Heart right ventricle (tissue), 16 donors: ENCODE measurements around the gene ARF1. TPM values are rescaled to one million over a fixed set of nuclear protein-coding genes. Genes with fewer than 3 reads are reported as not detected.

ENCODE experiments used
- ATAC-seq, 8 donors: fragments of 200-7000 bp; cut with Tn5 transposase; one replicate each; pipeline ENCODE4 v1.9.1; 2020; ENCODE audit warnings: mild to moderate bottlenecking in 8 of 8, moderate library complexity in 8 of 8, moderate number of reproducible peaks in 1 of 8
- DNase-seq, 2 donors: peaks; one replicate each; pipeline ENCODE4 v3.0.0-alpha.2; 2020
- H3K27ac ChIP-seq, 10 donors: fragments of 200-600 bp; sonication (generic) in 2 of 10; one replicate each; pipeline versions ENCODE4 v1.5.0 to v1.8.0; 2020 to 2022; ENCODE audit warnings: mild to moderate bottlenecking in 3 of 10
- H3K27me3 ChIP-seq, 7 donors: fragments of 200-600 bp; one replicate each; pipeline ENCODE4 v1.8.0; 2021 to 2022; ENCODE audit warnings: mild to moderate bottlenecking in 2 of 7
- H3K36me3 ChIP-seq, 9 donors: fragments of 200-600 bp; sonication (generic) in 1 of 9; one replicate each; pipeline versions ENCODE4 v1.5.0 to v1.8.0; 2020 to 2022; ENCODE audit warnings: mild to moderate bottlenecking in 2 of 9
- H3K4me1 ChIP-seq, 9 donors: fragments of 200-600 bp; sonication (generic) in 1 of 9; one replicate each; pipeline versions ENCODE4 v1.5.0 to v1.8.0; 2020 to 2022; ENCODE audit warnings: mild to moderate bottlenecking in 4 of 9
- H3K4me3 ChIP-seq, 10 donors: fragments of 200-600 bp; sonication (generic) in 2 of 10; one replicate each; pipeline versions ENCODE4 v1.5.0 to v1.8.0; 2020 to 2022; ENCODE audit warnings: mild to moderate bottlenecking in 7 of 10, moderate library complexity in 2 of 10
- H3K9me3 ChIP-seq, 11 donors: fragments of 200-600 bp in 10 of 11; sonication (generic) in 2 of 11; one replicate each; pipeline versions ENCODE4 v1.5.0 to v1.8.0; 2013 to 2022; ENCODE audit warnings: mild to moderate bottlenecking in 2 of 11, control low read depth in 1 of 11, moderate library complexity in 1 of 11
- WGBS, 2 donors: extraction: QIAGEN DNeasy Blood & Tissue Kit; methylation state at CpG; one replicate each; pipeline ENCODE4 v1.1.7; 2013; ENCODE audit warnings: inconsistent platforms in 1 of 2; 5-methylcytosine and 5-hydroxymethylcytosine counted together
- intact Hi-C, 10 donors: fragments of 100-400 bp; cut with DNase I; formaldehyde crosslinking; loops; one replicate each; pipeline versions ENCODE4 v1.11.1 to v1.14.2; 2022
- polyA plus RNA-seq, 2 donors: library from polyadenylated mRNA; stranded (reverse); fragments of 200-250 nt; gene quantifications; one replicate each; pipeline ENCODE4 v1.2.3, GENCODE V29; 2013
- total RNA-seq, 10 donors: library from RNA; stranded (reverse); fragmentation: NEBNext Ultra II Directional in 3 of 10; extraction: Animal tissue kit (Norgen Biotek cat#: 25700) in 3 of 10; gene quantifications; one replicate each; pipeline versions ENCODE4 v1.2.1 to v1.2.4, GENCODE V29; 2021 to 2023
- TF ChIP-seq, protein P1 (sequence below), 9 donors: fragments of 200-600 bp; sonication (generic) in 2 of 9; IDR thresholded peaks; one replicate each; pipeline versions ENCODE4 v1.5.0 to v1.8.0; 2021 to 2022; ENCODE audit warnings: antibody characterized with exemption in 9 of 9, mild to moderate bottlenecking in 5 of 9, moderate library complexity in 1 of 9
- donor health status: Arrhythmogenic right ventricular cardiomyopathy.
- donor health status: ischemic (EF 13 %, LVEDD 7.1; RV severe dilation, severe dysfunction).
- donor health status: healthy with polysubstance abuse.
- donor health status: DM: no; HTN: yes; CAD: no.
- donor health status: DM: no; HTN: no; CAD: no.
- donor health status: ischemic (EF 25% LVEDD 6.9; RV normal size, moderate dysfunction).
- donor health status: ischemic (EF 25% LVEDD 5.7; RV mildly dilated, moderate dysfunction).
- donor health status: healthy.
- donor health status: DM: yes; HTN: yes; CAD: no.
- donor health status: Ischemic cardiomyopathy.
- donor health status: ischemic (EF 35%, LVEDD 5.7; RV mildly dilated, moderate dysfunction).
- donor health status: nonischemic (EF 11% LVEDD 7.7; RV severe dilation, severe dysfunction).
- donor health status: DM: yes; HTN: yes; CAD: no.
- donor health status: PGD.
- donor health status: ischemic (EF 29% LVEDD 5.4; RV normal size, mild dysfunction).
- donor health status: nonischemic (EF 23%, LVEDD 6.1; RV moderate dilation, normal function).

Gene ARF1
- total and polyA plus RNA-seq, 12 donors, result 204 to 498 (median 338) TPM

DNA sequence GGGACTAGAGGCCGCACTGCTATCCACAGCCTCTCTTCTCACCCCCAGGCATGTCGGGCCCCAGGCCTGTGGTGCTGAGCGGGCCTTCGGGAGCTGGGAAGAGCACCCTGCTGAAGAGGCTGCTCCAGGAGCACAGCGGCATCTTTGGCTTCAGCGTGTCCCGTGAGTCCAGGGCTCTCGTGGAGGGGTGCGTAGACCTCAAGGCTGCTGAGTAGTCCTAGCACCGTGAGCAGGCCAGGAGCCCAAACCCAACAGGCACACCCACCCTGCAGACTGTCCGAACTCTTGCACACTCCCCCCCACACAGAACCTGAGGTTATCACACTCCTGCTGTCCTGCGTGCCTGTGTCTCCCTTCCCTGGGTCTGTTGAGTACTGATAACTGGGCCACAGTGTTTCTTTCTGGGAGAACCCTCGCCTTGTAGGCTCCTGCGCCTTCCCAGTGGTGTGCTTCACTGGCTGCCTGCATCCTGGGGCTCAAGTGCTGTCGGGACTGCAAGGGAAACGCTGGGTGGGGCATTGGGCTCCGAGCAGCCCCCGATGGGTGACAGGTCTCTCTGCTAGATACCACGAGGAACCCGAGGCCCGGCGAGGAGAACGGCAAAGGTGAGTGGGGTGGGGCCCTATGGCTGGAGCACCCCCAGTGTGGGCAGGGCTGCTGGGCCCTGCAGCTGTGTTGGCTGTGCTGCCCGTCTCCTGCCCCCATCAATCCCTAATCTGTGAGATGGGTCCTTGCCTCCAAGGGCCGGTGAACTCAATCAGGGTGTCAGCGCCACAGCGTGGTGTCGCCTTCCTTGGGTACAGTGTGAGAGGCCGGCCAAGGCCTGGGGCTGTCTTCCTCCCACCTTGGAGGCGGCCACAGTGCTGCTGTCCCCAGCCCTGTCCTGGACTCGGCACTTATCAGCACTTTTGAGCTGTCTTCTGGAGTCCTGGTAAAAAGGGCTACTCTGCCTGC, 63.2 kb downstream of the ARF1 start:
- no peaks in the 10 kb centered on the region for H3K27me3 ChIP-seq
- intact Hi-C loops, result no loop called here
- H3K4me3 ChIP-seq, result no peak overlapping the region
- no peak overlapping the region for H3K27ac ChIP-seq
- 87 to 88% methylated on average over 31 of the region's 31 CpGs for WGBS, 2 donors
- TF ChIP-seq, protein P1, sequence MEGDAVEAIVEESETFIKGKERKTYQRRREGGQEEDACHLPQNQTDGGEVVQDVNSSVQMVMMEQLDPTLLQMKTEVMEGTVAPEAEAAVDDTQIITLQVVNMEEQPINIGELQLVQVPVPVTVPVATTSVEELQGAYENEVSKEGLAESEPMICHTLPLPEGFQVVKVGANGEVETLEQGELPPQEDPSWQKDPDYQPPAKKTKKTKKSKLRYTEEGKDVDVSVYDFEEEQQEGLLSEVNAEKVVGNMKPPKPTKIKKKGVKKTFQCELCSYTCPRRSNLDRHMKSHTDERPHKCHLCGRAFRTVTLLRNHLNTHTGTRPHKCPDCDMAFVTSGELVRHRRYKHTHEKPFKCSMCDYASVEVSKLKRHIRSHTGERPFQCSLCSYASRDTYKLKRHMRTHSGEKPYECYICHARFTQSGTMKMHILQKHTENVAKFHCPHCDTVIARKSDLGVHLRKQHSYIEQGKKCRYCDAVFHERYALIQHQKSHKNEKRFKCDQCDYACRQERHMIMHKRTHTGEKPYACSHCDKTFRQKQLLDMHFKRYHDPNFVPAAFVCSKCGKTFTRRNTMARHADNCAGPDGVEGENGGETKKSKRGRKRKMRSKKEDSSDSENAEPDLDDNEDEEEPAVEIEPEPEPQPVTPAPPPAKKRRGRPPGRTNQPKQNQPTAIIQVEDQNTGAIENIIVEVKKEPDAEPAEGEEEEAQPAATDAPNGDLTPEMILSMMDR (IDR thresholded peaks at IDR 0.05), result no peak
- no peaks in the 10 kb centered on the region for H3K9me3 ChIP-seq
- ATAC-seq (no peak), DNase-seq (no peak)
- peaks cover 0 to 65% (median 5%) of the 10 kb centered on the region in 9 donors for H3K36me3 ChIP-seq
- H3K4me1 ChIP-seq, result peaks cover 48 to 96% (median 75%) of the 10 kb centered on the region in 9 donors

DNA sequence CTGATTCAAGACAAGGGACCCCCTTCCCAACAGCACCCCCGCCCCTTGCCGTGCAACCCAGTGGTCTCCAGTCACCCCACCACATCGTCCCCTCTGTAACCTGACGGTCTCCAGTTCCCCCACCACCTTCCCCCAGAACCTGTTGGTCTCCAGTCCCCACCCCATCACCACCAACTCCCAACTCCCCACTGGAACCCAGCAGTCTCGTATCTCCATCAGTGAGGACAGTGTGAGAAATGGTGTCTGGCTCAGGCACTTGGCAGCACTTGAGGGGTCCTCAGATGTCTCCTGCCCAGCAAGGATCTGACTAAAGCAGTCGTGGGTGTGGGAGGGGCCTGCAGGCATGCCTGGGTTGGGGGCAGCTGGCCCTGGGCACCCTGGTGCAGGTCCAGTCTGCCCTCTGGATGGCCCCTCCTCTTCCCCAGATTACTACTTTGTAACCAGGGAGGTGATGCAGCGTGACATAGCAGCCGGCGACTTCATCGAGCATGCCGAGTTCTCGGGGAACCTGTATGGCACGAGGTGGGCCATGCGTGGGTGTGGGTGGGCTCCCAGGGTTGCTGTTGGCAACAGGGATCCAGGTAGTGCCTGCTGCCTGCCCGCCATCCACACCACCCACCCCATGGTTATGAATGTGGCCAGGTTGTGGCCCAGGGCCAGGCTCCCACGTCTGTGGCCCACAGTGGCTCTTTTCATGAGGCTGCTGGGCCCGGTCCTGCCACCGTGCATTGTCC, 64.1 kb downstream of the ARF1 start:
- Histone ChIP-seq H3K36me3 (peaks cover 0 to 65% (median 5%) of the 10 kb centered on the region in 9 donors), H3K9me3 (no peaks in the 10 kb centered on the region), H3K4me1 (peaks cover 53 to 96% (median 76%) of the 10 kb centered on the region in 9 donors), H3K27ac (no peak overlapping the region), H3K4me3 (no peak overlapping the region), H3K27me3 (no peaks in the 10 kb centered on the region)
- TF ChIP-seq, protein P1 (IDR thresholded peaks at IDR 0.05), result no peak
- DNase-seq (peak in 1 of 2 donors; percentile 14), ATAC-seq (no peak)
- 89 to 90% methylated on average over 18 of the region's 18 CpGs for WGBS, 2 donors
- intact Hi-C loops, result no loop called here

DNA sequence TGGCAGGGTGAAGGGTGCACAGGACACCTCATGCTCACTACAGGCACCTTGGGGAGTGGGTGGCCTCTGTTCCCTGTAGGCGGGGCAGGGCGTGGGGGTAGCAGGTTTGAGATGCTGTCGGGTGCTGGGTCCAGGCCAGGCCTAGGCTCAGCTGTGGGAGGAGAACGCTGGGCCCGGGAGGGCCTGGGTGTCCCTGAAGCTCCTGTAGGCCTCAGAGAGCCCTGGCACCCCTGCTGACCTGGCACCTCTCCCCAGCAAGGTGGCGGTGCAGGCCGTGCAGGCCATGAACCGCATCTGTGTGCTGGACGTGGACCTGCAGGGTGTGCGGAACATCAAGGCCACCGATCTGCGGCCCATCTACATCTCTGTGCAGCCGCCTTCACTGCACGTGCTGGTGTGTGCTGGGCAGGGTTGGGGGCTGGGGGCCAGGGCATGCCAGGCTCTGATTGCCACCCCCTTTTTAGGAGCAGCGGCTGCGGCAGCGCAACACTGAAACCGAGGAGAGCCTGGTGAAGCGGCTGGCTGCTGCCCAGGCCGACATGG, 64.7 kb downstream of the ARF1 start:
- H3K4me1 ChIP-seq, result peaks cover 47 to 96% (median 75%) of the 10 kb centered on the region in 9 donors
- peaks cover 0 to 61% (median 5%) of the 10 kb centered on the region in 9 donors for H3K36me3 ChIP-seq

More for the DNA sequence above, 64.7 kb downstream of the ARF1 start:
- H3K27me3 ChIP-seq, result no peaks in the 10 kb centered on the region
- TF ChIP-seq, protein P1 (IDR thresholded peaks at IDR 0.05), result no peak
- peak overlapping the region in 3 of 10 donors; percentile 83 to 91 (median 87) for H3K27ac ChIP-seq
- WGBS, 2 donors, result 94 to 96% methylated on average over 20 of the region's 20 CpGs
- ATAC-seq (no peak), DNase-seq (no peak)
- intact Hi-C loops, result no loop called here
- no peak overlapping the region for H3K4me3 ChIP-seq
- no peaks in the 10 kb centered on the region for H3K9me3 ChIP-seq
